ACC112 (cell line): ENCODE measurements around the gene SPINK9.

Experiments used
- H2AFZ ChIP-seq: fragments of 200-600 bp; sonication (generic); one replicate; pipeline ENCODE4 v1.6.0; 2017; ENCODE audit warnings: antibody characterized with exemption, low read length; ENCODE audit not compliant: unreplicated experiment
- H3K27ac ChIP-seq: fragments of 200-600 bp; sonication (generic); 2 replicates; pipeline ENCODE4 v1.5.1; 2014; ENCODE audit warnings: low read depth, mild to moderate bottlenecking, antibody characterized with exemption, low read length, moderate library complexity
- H3K27me3 ChIP-seq: fragments of 200-600 bp; sonication (generic); 2 replicates; pipeline ENCODE4 v1.6.1; 2014; ENCODE audit warnings: mild to moderate bottlenecking, antibody characterized with exemption, low read length, moderate library complexity, mixed read lengths; ENCODE audit not compliant: insufficient read depth
- H3K36me3 ChIP-seq: fragments of 200-600 bp; sonication (generic); 2 replicates; pipeline ENCODE4 v1.6.1; 2016; ENCODE audit warnings: mild to moderate bottlenecking, antibody characterized with exemption, low read length, moderate library complexity, mixed read lengths; ENCODE audit not compliant: insufficient read depth
- H3K4me1 ChIP-seq: fragments of 200-600 bp; sonication (generic); one replicate; pipeline ENCODE4 v1.6.1; 2016; ENCODE audit warnings: low read length, mixed read lengths; ENCODE audit not compliant: insufficient read depth, unreplicated experiment, control insufficient read depth
- H3K4me3 ChIP-seq: fragments of 200-600 bp; sonication (generic); 2 replicates; pipeline ENCODE4 v1.5.1; 2014; ENCODE audit warnings: mild to moderate bottlenecking, low read depth, low read length
- H3K79me2 ChIP-seq: fragments of 200-600 bp; sonication (generic); one replicate; pipeline ENCODE4 v1.6.0; 2016; ENCODE audit warnings: low read length; ENCODE audit not compliant: control insufficient read depth, unreplicated experiment, insufficient read depth

The SPINK9 gene

DNA sequence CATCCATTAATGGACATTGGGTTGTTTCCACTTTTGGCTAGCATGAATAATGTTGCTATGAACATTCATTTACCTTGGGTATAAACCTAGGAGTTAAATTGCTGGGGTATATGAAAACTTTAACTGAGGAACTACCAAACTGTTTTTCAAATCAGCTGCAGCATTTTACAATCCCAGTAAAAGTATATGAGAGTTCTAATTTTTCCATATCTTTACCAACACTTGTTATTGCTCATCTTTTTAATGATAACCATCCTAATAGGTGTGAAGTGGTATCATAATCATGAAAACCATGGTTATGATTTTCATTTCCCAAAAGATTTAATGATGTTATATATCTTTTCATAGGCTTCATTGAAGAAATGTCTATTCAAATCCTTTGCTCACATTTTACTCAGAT is 32.9 kb downstream of the SPINK9 start:
- H3K27ac ChIP-seq = no peak overlapping the region
- no peaks in the 10 kb centered on the region for H3K4me1 ChIP-seq
- no peak overlapping the region for H2AFZ ChIP-seq
- no peaks in the 10 kb centered on the region for H3K79me2 ChIP-seq
- no peaks in the 10 kb centered on the region for H3K27me3 ChIP-seq
- H3K36me3 ChIP-seq = no peaks in the 10 kb centered on the region
- no peak overlapping the region for H3K4me3 ChIP-seq

DNA sequence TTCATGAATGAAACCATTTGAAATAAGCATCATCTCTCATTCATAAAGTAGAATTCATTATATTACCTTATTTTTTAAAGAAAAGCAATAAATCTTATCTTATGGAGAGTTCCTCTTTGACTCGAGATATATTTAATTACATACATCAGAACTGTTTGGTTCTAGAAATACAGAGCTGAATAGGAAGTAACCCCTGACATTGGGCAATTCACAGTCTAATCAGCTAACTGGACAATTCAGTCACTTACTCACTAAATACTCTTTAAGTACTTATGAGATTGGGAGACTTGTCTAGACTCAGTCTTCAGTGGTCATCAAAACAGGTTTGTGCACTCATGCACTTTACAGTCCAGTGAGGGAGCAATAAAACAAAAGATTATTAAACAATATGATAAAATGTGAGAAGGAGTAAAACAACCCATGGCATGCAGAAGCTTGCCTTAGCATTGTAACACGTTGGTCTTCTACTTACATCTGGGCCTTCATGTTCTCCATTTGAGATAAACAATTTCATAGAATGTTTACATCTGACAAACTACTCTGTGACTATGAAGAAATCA is 36.9 kb downstream of the SPINK9 start:
- H3K27ac ChIP-seq = no peak overlapping the region
- H3K36me3 ChIP-seq = no peaks in the 10 kb centered on the region
- no peak overlapping the region for H3K4me3 ChIP-seq

DNA sequence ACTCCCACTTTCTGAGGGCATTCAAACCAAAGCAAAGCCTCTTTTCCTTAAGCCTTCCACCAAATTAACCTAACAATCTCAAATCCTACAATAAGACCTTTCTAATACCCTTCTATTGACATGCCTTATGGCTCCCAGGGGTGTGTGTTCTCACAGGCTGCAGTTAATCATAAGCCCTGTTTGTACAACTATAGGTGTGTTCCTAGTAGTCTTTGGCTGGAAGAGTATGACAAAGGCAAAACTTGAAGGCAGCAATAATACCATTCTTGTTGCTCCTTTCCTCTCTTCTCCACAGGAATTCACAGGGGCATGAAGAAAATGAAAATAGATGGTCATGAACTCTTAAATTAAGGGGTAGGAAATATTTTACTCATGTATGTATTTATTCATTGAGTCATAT is 37.5 kb downstream of the SPINK9 start:
- no peak overlapping the region for H3K27ac ChIP-seq
- no peaks in the 10 kb centered on the region for H3K36me3 ChIP-seq
- H3K79me2 ChIP-seq = no peaks in the 10 kb centered on the region
- no peaks in the 10 kb centered on the region for H3K27me3 ChIP-seq
- H3K4me3 ChIP-seq = no peak overlapping the region
- H2AFZ ChIP-seq = no peak overlapping the region
- H3K4me1 ChIP-seq = no peaks in the 10 kb centered on the region

More for the DNA sequence above, 36.9 kb downstream of the SPINK9 start:
- Histone ChIP-seq H3K27me3 (no peaks in the 10 kb centered on the region), H3K79me2 (no peaks in the 10 kb centered on the region), H2AFZ (no peak overlapping the region), H3K4me1 (no peaks in the 10 kb centered on the region)

DNA sequence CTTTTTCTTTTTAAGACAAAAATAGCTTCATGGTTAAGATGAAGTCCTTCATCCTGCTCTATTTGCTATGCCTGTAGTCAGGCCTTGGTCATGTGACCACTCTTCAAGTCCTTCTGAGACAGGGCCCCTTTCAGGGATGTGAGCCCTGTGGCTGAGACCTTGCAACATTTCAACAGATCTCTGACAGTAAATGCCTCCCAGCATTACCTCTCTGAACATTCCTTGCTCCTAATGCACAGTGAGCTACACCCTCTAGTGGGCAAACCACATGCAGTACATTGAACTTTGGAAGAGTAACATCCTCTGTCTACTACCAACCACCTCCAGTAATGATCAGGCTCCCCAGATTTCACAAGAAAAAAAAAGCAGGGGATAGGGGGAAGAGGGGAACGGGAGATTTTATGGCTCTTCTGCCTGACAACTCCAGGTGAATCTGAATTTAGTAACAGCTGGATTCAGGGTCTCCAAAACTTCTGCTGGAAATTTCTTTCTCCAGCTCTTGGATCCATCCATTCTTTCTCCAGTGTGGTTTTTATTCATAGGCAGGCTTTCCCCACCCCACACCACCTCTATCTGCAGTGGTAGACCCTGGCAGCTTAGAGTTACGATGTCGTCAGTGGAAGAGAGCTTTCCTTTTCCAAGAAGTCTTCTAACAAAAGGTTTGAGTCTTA is 39.5 kb downstream of the SPINK9 start:
- Histone ChIP-seq H3K4me1 (no peaks in the 10 kb centered on the region), H3K4me3 (no peak overlapping the region), H2AFZ (no peak overlapping the region), H3K36me3 (no peaks in the 10 kb centered on the region), H3K27ac (no peak overlapping the region), H3K27me3 (no peaks in the 10 kb centered on the region), H3K79me2 (no peaks in the 10 kb centered on the region)

DNA sequence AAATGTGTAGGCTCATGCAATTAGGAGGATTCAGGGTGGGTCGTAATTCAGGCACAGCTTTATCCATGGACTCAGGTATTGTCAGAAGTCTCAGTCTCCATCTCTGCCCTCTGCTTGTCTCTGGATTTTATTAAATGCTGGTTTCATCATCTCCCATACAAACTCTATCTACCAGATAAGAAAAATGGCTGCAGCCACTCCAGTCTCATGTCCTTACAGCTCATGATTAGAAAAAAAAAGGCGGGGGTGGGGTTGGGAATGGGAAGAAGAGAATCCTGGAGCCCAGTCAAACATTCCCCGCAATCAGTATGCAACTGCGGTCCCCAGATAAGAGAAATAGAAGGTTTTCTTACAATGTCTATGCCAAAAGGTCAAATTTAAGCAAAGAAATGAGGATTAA is 40.8 kb downstream of the SPINK9 start:
- Histone ChIP-seq H3K27me3 (no peaks in the 10 kb centered on the region), H3K36me3 (no peaks in the 10 kb centered on the region), H3K27ac (no peak overlapping the region), H2AFZ (no peak overlapping the region), H3K4me3 (no peak overlapping the region), H3K4me1 (no peaks in the 10 kb centered on the region), H3K79me2 (no peaks in the 10 kb centered on the region)

DNA sequence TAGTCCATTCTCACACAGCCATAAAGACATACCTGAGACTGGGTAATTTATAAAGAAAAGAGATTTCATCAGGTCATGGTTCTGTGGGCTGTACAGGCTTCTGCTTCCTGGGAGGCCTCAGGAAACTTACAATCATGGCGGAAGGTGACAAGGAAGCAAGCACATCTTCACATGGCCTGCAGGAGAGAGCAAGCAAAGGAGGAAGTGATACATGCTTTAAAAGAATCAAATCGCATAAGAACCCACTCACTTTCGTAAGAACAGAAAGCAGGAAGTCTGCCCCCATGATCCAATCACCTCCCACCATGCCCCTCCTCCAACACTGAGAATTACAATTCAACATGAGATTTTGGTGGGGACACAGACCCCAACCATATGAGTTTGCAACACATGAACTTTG is 43.3 kb downstream of the SPINK9 start:
- Histone ChIP-seq H3K27me3 (no peaks in the 10 kb centered on the region), H3K79me2 (peaks cover 9% of the 10 kb centered on the region), H3K4me3 (no peak overlapping the region), H3K4me1 (no peaks in the 10 kb centered on the region), H3K36me3 (no peaks in the 10 kb centered on the region), H2AFZ (no peak overlapping the region), H3K27ac (no peak overlapping the region)

DNA sequence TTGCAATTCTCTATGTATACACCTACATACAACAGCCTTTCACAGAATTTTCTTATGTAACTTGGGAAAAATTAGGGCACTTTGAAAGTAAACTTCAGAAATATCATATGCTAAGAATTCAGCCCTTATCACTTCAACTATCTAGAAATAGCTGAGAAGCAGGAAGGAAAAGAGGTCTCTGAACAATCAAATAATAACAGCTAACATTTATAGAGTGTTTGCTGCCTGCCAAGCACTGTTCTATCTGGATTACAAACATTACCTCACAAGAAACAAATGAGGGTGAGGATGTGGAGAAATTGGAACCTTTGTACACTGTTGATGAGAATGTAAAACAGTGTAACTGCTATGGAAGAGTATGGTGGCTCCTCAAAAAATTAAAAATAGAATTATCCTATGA is 44.0 kb downstream of the SPINK9 start:
- no peak overlapping the region for H2AFZ ChIP-seq
- peaks cover 15% of the 10 kb centered on the region for H3K79me2 ChIP-seq
- no peaks in the 10 kb centered on the region for H3K36me3 ChIP-seq
- no peaks in the 10 kb centered on the region for H3K27me3 ChIP-seq
- H3K4me1 ChIP-seq = no peaks in the 10 kb centered on the region
- H3K4me3 ChIP-seq = no peak overlapping the region
- H3K27ac ChIP-seq = no peak overlapping the region

DNA sequence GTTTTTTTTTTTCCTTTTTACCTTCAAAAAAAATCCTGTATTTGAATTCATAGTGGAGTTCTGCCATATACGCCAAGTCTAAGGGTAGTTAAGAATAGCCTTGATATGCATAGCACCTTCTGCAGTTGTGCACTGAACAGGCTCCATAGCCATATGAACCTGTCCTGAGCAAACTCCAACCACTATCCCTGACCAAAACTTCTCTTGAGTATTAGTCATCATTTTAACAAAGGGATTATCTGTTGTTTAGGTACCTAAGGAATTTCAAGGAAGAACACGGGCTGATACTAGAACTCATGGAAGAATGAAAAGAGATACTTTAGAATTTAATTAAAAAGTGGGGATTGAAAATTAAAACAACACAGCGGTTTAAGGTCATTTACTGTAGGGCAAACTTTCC is 46.5 kb downstream of the SPINK9 start:
- Histone ChIP-seq H3K27me3 (no peaks in the 10 kb centered on the region), H2AFZ (no peak overlapping the region), H3K79me2 (peaks cover 40% of the 10 kb centered on the region), H3K4me1 (peaks cover 17% of the 10 kb centered on the region), H3K4me3 (peak overlapping the region; percentile 86), H3K36me3 (no peaks in the 10 kb centered on the region), H3K27ac (no peak overlapping the region)

DNA sequence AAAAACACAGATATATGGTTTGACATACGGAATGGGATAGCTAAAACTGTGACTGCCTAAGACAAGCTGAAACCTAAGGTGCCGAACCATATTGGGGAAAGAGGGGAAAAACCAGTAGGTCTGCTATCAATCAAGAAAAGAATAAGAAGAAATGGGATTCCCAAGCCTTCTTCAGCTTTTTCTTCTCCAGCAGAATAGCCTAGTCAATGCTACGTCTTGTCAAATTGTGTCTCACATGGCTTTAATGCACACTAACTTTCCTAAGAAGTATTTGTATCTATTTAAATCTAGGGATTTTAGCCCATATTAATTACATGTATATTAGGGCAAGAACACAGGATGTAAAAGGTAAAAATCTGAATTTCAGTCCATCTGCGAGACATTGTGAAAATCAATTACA is 47.6 kb downstream of the SPINK9 start:
- Histone ChIP-seq H3K4me1 (peaks cover 17% of the 10 kb centered on the region), H3K27ac (peak overlapping the region; percentile 60; the same call in 1 of the 2 replicates), H3K36me3 (no peaks in the 10 kb centered on the region), H3K79me2 (peaks cover 48% of the 10 kb centered on the region), H3K27me3 (no peaks in the 10 kb centered on the region), H2AFZ (peak overlapping the region; percentile 88), H3K4me3 (peak overlapping the region; percentile 86)

DNA sequence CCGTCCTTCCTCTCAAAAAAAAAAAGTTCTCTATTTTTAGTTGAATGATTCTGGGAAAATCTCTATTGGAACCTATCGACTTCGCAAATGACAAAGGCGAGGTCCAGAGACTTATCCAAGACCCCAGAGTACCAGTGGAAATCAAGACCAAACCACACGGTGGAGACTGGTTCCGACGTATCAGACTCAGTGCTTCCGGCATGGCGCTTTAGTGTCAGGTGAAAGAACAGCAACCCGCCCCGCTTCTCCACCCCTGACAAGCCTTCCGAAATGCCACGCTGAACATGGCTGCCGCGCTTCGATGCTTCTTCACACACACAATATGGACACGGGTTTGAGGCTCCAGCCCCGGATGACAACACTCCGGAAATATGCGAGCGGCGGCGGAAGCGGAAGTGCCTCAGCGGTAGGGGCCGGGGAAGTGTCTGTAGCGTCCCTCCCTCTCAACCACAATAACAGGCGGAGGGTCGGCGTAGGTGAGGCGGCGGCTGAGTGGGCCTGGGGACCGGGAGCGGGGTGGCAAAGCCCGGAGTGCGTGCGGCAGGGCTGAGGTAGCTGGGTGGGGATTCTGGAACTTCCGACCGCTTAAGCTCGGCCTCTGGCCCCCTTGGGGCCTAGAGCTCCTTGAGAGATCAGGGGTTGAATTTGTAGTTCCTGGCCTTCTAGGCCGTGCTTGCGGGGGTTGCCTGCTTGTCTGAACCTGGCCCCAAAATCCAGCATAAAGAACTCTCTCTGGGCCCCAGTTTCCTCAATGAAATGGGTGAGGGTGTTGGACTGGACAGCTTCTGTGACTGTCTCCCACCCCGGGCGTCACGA is 48.4 kb downstream of the SPINK9 start, which contains the start of gene FBXO38:
FBXO38 (plus strand) TSS at position 395 of the 816 bp plus-strand sequence. CDS start 10,819 bp downstream, outside the sequence.
- Histone ChIP-seq H3K36me3 (no peaks in the 10 kb centered on the region), H3K27ac (peak within 1 kb of the TSS; percentile 60), H3K27me3 (no peaks in the 10 kb centered on the region), H2AFZ (peak within 1 kb of the TSS; percentile 88), H3K79me2 (peaks cover 56% of the 10 kb centered on the region), H3K4me3 (peak within 1 kb of the TSS; percentile 86), H3K4me1 (peaks cover 17% of the 10 kb centered on the region)
